Measurements from ENCODE around the gene ACOX2.
A peak's percentile ranks its signal among the peaks of the same experiment; 100 is the strongest.

Gene ACOX2

DNA sequence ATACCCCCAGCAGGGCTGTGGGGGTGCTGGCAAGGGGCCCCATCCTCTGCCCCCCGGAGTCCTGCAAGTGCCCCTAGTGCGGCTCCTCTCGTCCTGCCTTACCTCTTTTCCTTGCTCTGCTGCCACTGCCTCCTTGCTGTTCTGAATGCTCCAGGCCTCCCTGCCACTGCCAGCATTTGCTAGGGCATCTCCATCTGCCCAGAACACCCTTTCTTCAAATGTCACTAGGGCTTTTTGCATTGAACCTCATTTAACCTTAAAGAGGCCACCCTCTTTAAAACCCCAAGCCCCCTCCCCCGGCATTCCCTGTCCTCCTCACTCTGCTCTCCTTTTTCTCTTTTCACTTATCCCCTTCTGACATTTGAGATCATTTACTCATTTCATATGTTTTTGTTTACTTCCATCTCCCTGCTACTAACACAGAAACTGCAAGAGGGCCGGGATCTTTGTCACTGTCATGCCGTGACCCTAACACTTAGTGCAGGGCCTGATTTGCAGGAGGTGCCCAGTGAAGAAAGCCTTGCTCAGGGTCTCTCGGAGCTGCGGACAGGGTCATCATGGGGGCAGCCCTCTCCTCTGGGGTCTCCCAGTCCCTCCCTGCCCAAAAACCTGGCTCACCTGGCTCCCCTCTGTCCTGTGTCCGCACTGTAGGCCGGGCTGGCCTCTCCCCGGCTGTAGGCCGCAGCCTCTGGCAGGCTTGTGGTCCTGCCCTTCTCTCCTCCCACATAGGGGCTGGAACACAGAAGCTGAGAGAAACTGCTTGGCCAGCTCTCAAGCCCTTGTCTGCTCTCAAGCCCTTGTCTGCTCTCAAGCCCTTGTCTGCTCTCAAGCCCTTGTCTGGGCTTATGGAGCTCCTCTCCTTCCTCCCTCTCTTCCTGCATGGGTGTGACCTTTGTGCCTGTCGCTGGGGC, at the start of gene ACOX2:
Gene ACOX2, minus strand, starts transcription at position 690 of the 911 bp plus-strand sequence. CDS start 2,084 bp downstream, outside the sequence.
- no peak for DNase-seq (ENCODE audit: low read depth)
- no peak for TF ChIP-seq CTCF (conservative IDR thresholded peaks at IDR 0.05; ENCODE audit: low read depth, low read length)
- peak within 1 kb of the TSS; percentile 7 for H3K4me3 ChIP-seq (ENCODE audit: low read length)

DNA sequence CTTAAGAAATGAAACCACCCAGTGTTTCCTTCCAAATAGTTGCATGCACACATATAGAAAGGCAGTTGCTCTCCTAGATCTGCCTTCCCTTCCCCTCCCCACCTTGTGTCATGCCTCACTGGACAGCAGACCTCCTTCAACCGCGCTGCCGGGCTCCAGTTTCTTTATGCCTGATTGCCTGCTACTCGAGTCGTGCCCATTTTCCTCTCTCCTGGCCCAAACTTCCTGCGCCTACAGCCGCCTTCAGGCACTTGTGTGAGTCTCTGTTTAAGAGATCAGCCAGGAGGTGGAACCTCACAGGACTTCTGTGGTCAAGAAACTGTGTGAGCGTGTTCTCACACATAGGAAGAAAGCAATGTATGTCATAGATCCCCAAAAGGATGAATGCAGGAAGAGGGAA, 49.0 kb upstream of the ACOX2 start:
- DNase-seq (ENCODE audit: low read depth), result no peak
- H3K4me3 ChIP-seq (ENCODE audit: low read length), result no peak overlapping the region
- no peak for TF ChIP-seq CTCF (conservative IDR thresholded peaks at IDR 0.05; ENCODE audit: low read depth, low read length)

- no peak for DNase-seq (ENCODE audit: low read depth)
- H3K4me3 ChIP-seq (ENCODE audit: low read length), result peak overlapping the region; percentile 59
- peak; percentile 70 for TF ChIP-seq CTCF (conservative IDR thresholded peaks at IDR 0.05; ENCODE audit: low read depth, low read length)
Measured at GRCh38 chr3:58585005-58585786, 48.2 kb upstream of the ACOX2 start.

DNA sequence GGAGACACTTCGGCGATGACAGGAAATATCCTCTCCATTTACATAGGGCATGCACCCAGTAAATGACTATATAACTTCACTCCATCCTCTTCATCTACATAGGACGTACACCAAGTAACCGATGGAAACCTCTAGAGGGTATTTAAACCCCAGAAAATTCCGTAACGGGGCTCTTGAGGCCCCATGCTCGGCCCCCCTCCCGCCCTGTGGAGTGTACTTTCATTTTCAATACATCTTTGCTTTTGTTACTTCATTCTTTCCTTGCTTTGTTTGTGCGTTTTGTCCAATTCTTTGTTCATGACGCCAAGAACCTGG, 47.7 kb upstream of the ACOX2 start:
- TF ChIP-seq CTCF (conservative IDR thresholded peaks at IDR 0.05; ENCODE audit: low read depth, low read length), result no peak
- DNase-seq (ENCODE audit: low read depth), result no peak
- peak overlapping the region; percentile 59 for H3K4me3 ChIP-seq (ENCODE audit: low read length)

GRCh38 chr3:58581328-58582091, 44.5 kb upstream of the ACOX2 start:
- DNase-seq (ENCODE audit: low read depth), result peak; percentile 75
- no peak for TF ChIP-seq CTCF (conservative IDR thresholded peaks at IDR 0.05; ENCODE audit: low read depth, low read length)
- H3K4me3 ChIP-seq (ENCODE audit: low read length), result no peak overlapping the region

DNA sequence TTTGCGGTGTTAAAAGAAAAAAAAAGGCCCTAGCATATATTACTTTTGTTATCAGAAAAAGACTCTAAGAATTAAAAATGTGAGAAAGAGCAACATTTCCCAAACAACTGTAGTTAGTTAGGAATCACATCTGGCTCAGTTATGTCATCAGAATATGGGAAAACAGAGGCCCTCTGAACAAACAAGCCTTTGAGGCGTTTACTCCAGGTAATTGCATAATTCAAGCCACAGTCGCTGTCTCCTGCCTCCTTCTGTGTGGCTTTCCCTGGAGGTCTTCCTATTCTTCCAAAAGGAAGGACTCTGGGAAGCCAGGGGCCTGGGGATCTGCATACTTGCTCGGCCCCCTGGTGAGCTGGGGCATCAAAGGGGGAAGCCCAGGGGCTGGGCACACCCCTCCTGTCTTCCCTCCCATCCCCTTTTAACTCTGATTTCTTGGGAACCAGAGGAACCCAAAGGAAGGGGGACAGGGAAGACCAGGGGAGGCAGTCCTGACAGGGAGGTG, 43.9 kb upstream of the ACOX2 start:
- DNase-seq (ENCODE audit: low read depth), result no peak
- no peak overlapping the region for H3K4me3 ChIP-seq (ENCODE audit: low read length)
- no peak for TF ChIP-seq CTCF (conservative IDR thresholded peaks at IDR 0.05; ENCODE audit: low read depth, low read length)

Data from retinal pigment epithelial cell (primary cell).